ENCODE results near the gene NDUFV1. TPM values are rescaled to one million over a fixed set of nuclear protein-coding genes. Genes with fewer than 3 reads are reported as not detected.

Gene NDUFV1
- total and polyA plus RNA-seq, 2 donors (not counting 1 experiment from before 2014, with no cell fraction given), result 238 to 315 TPM

- Histone ChIP-seq H3K9me3 (ENCODE audit: control extremely low read depth in 1 of 3, control insufficient read depth in 2 of 3, insufficient read depth in 1 of 3, low read length in 2 of 3) (no peaks in the 10 kb centered on the region), H3K27me3 (replicated peaks in 1 of 4; ENCODE audit: control extremely low read depth in 1 of 4, control insufficient read depth in 3 of 4, insufficient read depth in 4 of 4, low read length in 3 of 4) (no peaks in the 10 kb centered on the region), H2AFZ (ENCODE audit: insufficient read depth, low read depth, low read length, poor library complexity, severe bottlenecking) (no peak overlapping the region), H3K4me3 (ENCODE audit: control extremely low read depth in 1 of 5, extremely low read depth in 1 of 5, insufficient read depth in 1 of 5, low read depth in 2 of 5, low read length in 4 of 5) (no peak overlapping the region), H3K27ac (ENCODE audit: low read length in 2 of 2) (no peak overlapping the region), H3K4me1 (ENCODE audit: control insufficient read depth in 2 of 2, insufficient read depth in 2 of 2, low read length in 2 of 2) (peaks cover 14 to 19% of the 10 kb centered on the region in 2 donors), H3K79me2 (ENCODE audit: control insufficient read depth, insufficient read depth, low read length) (no peaks in the 10 kb centered on the region), H3K4me2 (replicated peaks; ENCODE audit: low read depth, low read length, poor library complexity, severe bottlenecking) (no peak overlapping the region), H3K36me3 (replicated peaks in 1 of 2; ENCODE audit: control extremely low read depth in 1 of 2, control insufficient read depth in 1 of 2, extremely low read depth in 1 of 2, insufficient read depth in 2 of 2, low read length in 1 of 2) (no peaks in the 10 kb centered on the region), H4K20me1 (ENCODE audit: control insufficient read depth, insufficient read depth, low read length, poor library complexity, severe bottlenecking) (peaks cover 9% of the 10 kb centered on the region), H3K9ac (ENCODE audit: low read length) (no peak overlapping the region)
- ChIA-PET CTCF (interaction anchor here (0.6 to 7.5 kb wide), 4 partner anchors 9 to 162 kb away, joined by 3 to 105 read pairs (median 40); partner anchors contain the start of gene ACY3), POLR2A (no interaction called here)
- intact Hi-C loops (cut with micrococcal nuclease), result no loop called here
- Mint-ChIP-seq H3K9me3 (ENCODE audit: insufficient read depth) (no peaks in the 10 kb centered on the region), H3K27ac (peak overlapping the region; percentile 73), H3K27me3 (no peaks in the 10 kb centered on the region), H3K4me1 (peaks cover 15% of the 10 kb centered on the region), H3K4me3 (peak overlapping the region; percentile 67)
- 100% methylated on average over 2 of the region's 2 CpGs for WGBS (ENCODE audit: insufficient coverage)
- ATAC-seq (ENCODE audit: low read depth) (no peak), DNase-seq (peak; percentile 12)
- no peak for TF ChIP-seq CTCF (IDR thresholded peaks at IDR 0.05)
- TF ChIP-seq EZH2 (IDR thresholded peaks at IDR 0.05; ENCODE audit: borderline replicate concordance, insufficient read depth, low read depth, low read length, poor library complexity, severe bottlenecking), result no peak
Observed at GRCh38 chr11:67631853-67632174, 25.1 kb downstream of the NDUFV1 start.

GRCh38 chr11:67632175-67632981 lies 25.6 kb downstream of the NDUFV1 start:
- 72% methylated on average over 10 of the region's 12 CpGs for WGBS (ENCODE audit: insufficient coverage)
- peaks cover 9% of the 10 kb centered on the region for H4K20me1 ChIP-seq (ENCODE audit: control insufficient read depth, insufficient read depth, low read length, poor library complexity, severe bottlenecking)
- no peak overlapping the region for H3K9ac ChIP-seq (ENCODE audit: low read length)
- ATAC-seq (ENCODE audit: low read depth), result no peak
- no peak for TF ChIP-seq CTCF (IDR thresholded peaks at IDR 0.05)
- no peak for TF ChIP-seq EZH2 (IDR thresholded peaks at IDR 0.05; ENCODE audit: borderline replicate concordance, insufficient read depth, low read depth, low read length, poor library complexity, severe bottlenecking)
- H3K9me3 ChIP-seq (ENCODE audit: control extremely low read depth in 1 of 3, control insufficient read depth in 2 of 3, insufficient read depth in 1 of 3, low read length in 2 of 3), result no peaks in the 10 kb centered on the region
- H2AFZ ChIP-seq (ENCODE audit: insufficient read depth, low read depth, low read length, poor library complexity, severe bottlenecking), result no peak overlapping the region
- intact Hi-C loops (cut with micrococcal nuclease), result no loop called here
- H3K4me2 ChIP-seq (replicated peaks; ENCODE audit: low read depth, low read length, poor library complexity, severe bottlenecking), result no peak overlapping the region
- H3K4me1 ChIP-seq (ENCODE audit: control insufficient read depth in 2 of 2, insufficient read depth in 2 of 2, low read length in 2 of 2), result peaks cover 14 to 19% of the 10 kb centered on the region in 2 donors
- H3K27me3 ChIP-seq (replicated peaks in 1 of 4; ENCODE audit: control extremely low read depth in 1 of 4, control insufficient read depth in 3 of 4, insufficient read depth in 4 of 4, low read length in 3 of 4), result no peaks in the 10 kb centered on the region
- H3K27me3 Mint-ChIP-seq, result no peaks in the 10 kb centered on the region
- no peaks in the 10 kb centered on the region for H3K79me2 ChIP-seq (ENCODE audit: control insufficient read depth, insufficient read depth, low read length)
- peaks cover 18% of the 10 kb centered on the region for H3K4me1 Mint-ChIP-seq
- H3K4me3 ChIP-seq (ENCODE audit: control extremely low read depth in 1 of 5, extremely low read depth in 1 of 5, insufficient read depth in 1 of 5, low read depth in 2 of 5, low read length in 4 of 5), result no peak overlapping the region
- no peaks in the 10 kb centered on the region for H3K9me3 Mint-ChIP-seq (ENCODE audit: insufficient read depth)
- no peaks in the 10 kb centered on the region for H3K36me3 ChIP-seq (replicated peaks in 1 of 2; ENCODE audit: control extremely low read depth in 1 of 2, control insufficient read depth in 1 of 2, extremely low read depth in 1 of 2, insufficient read depth in 2 of 2, low read length in 1 of 2)
- POLR2A ChIA-PET, result no interaction called here
- H3K27ac ChIP-seq (ENCODE audit: low read length in 2 of 2), result no peak overlapping the region
- CTCF ChIA-PET, result interaction anchor here (1.6 to 7.5 kb wide), 3 partner anchors 8 to 25 kb away, joined by 3 to 105 read pairs (median 77); partner anchors contain the start of gene ACY3
- DNase-seq, result peak; percentile 25
- peak overlapping the region; percentile 73 for H3K27ac Mint-ChIP-seq
- peak overlapping the region; percentile 67 for H3K4me3 Mint-ChIP-seq
